ENCODE data around the gene GAS6. TPM values are rescaled to one million over a fixed set of nuclear protein-coding genes. Genes with fewer than 3 reads are reported as not detected.

The GAS6 gene
- total and polyA plus RNA-seq, 9 of the 15 experiments (the other 6 are each of a cell fraction or from before 2014, with no cell fraction given): 0.14 to 9.7 (median 4.7) TPM; not detected in 1

GRCh38 chr13:113840541-113841352 is 23.1 kb downstream of the GAS6 start:
- intact Hi-C loops (cut with micrococcal nuclease): no loop called here

GRCh38 chr13:113839536-113840204 is 24.2 kb downstream of the GAS6 start:
- Histone ChIP-seq H3K9ac (ENCODE audit: insufficient read depth in 1 of 2, low read depth in 2 of 2, low read length in 2 of 2) (no peak overlapping the region), H3K4me1 (replicated peaks in 1 of 2; ENCODE audit: control insufficient read depth in 2 of 2, insufficient read depth in 2 of 2, low read length in 2 of 2) (peaks cover 0 to 26% of the 10 kb centered on the region in 2 experiments; a peak in 2 of 5 replicates), H3K27ac (ENCODE audit: extremely low read depth, low read depth, low read length) (no peak overlapping the region), H3K9me1 (ENCODE audit: control insufficient read depth, insufficient read depth, low read length) (no peaks in the 10 kb centered on the region), H3K9me3 (replicated peaks; ENCODE audit: control insufficient read depth, insufficient read depth, low read depth, low read length) (no peaks in the 10 kb centered on the region), H3K4me3 (no peak overlapping the region), H2AFZ (ENCODE audit: low read depth, low read length) (no peak overlapping the region), H3K79me2 (ENCODE audit: control insufficient read depth, insufficient read depth, low read length) (no peaks in the 10 kb centered on the region), H3K27me3 (ENCODE audit: control insufficient read depth in 2 of 2, insufficient read depth in 2 of 2, low read length in 2 of 2) (no peaks in the 10 kb centered on the region), H3K36me3 (ENCODE audit: control insufficient read depth, insufficient read depth, low read length) (no peaks in the 10 kb centered on the region), H4K20me1 (replicated peaks; ENCODE audit: control insufficient read depth, insufficient read depth, low read length) (no peaks in the 10 kb centered on the region), H3K4me2 (ENCODE audit: insufficient read depth, low read length) (no peak overlapping the region)
- no peak for DNase-seq (ENCODE audit: extremely low read depth in 1 of 4, low spot score in 3 of 4)
- 76% methylated on average over 7 of the region's 24 CpGs for WGBS (ENCODE audit: insufficient coverage, low coverage, missing lambda C conversion rate)
- intact Hi-C loops (cut with micrococcal nuclease): no loop called here
- POLR2A ChIA-PET: interaction anchor here (0.5 to 1.0 kb wide), 3 partner anchors 15 to 85 kb away, joined by 3 read pairs; no protein-coding TSS in a partner anchor
- no peak for ATAC-seq
- CTCF ChIA-PET (ENCODE audit: low intra/inter-chr PET ratio): no interaction called here
- FAIRE-seq: no peak
- TF ChIP-seq CCNT2 (IDR thresholded peaks at IDR 0.05; ENCODE audit: borderline replicate concordance, extremely low read depth, insufficient read length, low read depth, low read length) (no peak), ZNF76 (CRISPR knock-in tag; IDR thresholded peaks at IDR 0.05; ENCODE audit: borderline replicate concordance) (no peak)
- in situ Hi-C loops (cut with MboI): no loop called here
- no TSS peak for BruUV-seq (replicated peaks)

More at GRCh38 chr13:113840541-113841352, 23.1 kb downstream of the GAS6 start:
- no TSS peak for BruUV-seq (replicated peaks)
- H3K9ac ChIP-seq (ENCODE audit: insufficient read depth in 1 of 2, low read depth in 2 of 2, low read length in 2 of 2): no peak overlapping the region; a peak in 1 of 4 replicates
- 63% methylated on average over 12 of the region's 35 CpGs for WGBS (ENCODE audit: insufficient coverage, low coverage, missing lambda C conversion rate)
- H3K4me1 ChIP-seq (replicated peaks in 1 of 2; ENCODE audit: control insufficient read depth in 2 of 2, insufficient read depth in 2 of 2, low read length in 2 of 2): peaks cover 0 to 26% of the 10 kb centered on the region in 2 experiments; a peak in 2 of 5 replicates
- no peak overlapping the region for H2AFZ ChIP-seq (ENCODE audit: low read depth, low read length)
- no peaks in the 10 kb centered on the region for H3K9me1 ChIP-seq (ENCODE audit: control insufficient read depth, insufficient read depth, low read length)
- no peaks in the 10 kb centered on the region for H3K36me3 ChIP-seq (ENCODE audit: control insufficient read depth, insufficient read depth, low read length)
- DNase-seq (ENCODE audit: extremely low read depth in 1 of 4, low spot score in 3 of 4) (no peak), ATAC-seq (no peak), FAIRE-seq (no peak)
- no peak overlapping the region for H3K4me2 ChIP-seq (ENCODE audit: insufficient read depth, low read length)
- H3K27ac ChIP-seq (ENCODE audit: extremely low read depth, low read depth, low read length): no peak overlapping the region
- no peaks in the 10 kb centered on the region for H3K27me3 ChIP-seq (ENCODE audit: control insufficient read depth in 2 of 2, insufficient read depth in 2 of 2, low read length in 2 of 2)
- TF ChIP-seq MAFG (tag; conservative IDR thresholded peaks at IDR 0.05): no peak
- no peak for TF ChIP-seq RHOXF2B (CRISPR knock-in tag; conservative IDR thresholded peaks at IDR 0.05)
- TF ChIP-seq ZBTB1 (CRISPR knock-in tag; IDR thresholded peaks at IDR 0.05; ENCODE audit: borderline replicate concordance, low read depth): no peak
- no peaks in the 10 kb centered on the region for H4K20me1 ChIP-seq (replicated peaks; ENCODE audit: control insufficient read depth, insufficient read depth, low read length)
- no peaks in the 10 kb centered on the region for H3K9me3 ChIP-seq (replicated peaks; ENCODE audit: control insufficient read depth, insufficient read depth, low read depth, low read length)
- in situ Hi-C loops (cut with MboI): no loop called here
- no peak overlapping the region for H3K4me3 ChIP-seq
- ChIA-PET CTCF (ENCODE audit: low intra/inter-chr PET ratio) (no interaction called here), POLR2A (interaction anchor here (0.6 to 1.0 kb wide), 2 partner anchors 16 to 393 kb away, joined by 3 read pairs; no protein-coding TSS in a partner anchor)
- no peaks in the 10 kb centered on the region for H3K79me2 ChIP-seq (ENCODE audit: control insufficient read depth, insufficient read depth, low read length)

Data from K562 (cell line).